K562 (cell line): Measurements from ENCODE around the gene ERLEC1. TPM values are rescaled to one million over a fixed set of nuclear protein-coding genes. Genes with fewer than 3 reads are reported as not detected.

ENCODE experiments used
- ATAC-seq: fragments of 200-7000 bp; cut with Tn5 transposase; 3 replicates; pipeline ENCODE4 v1.9.1; 2020; ENCODE audit warnings: moderate library complexity
- BruUV-seq: library from RNA; stranded (reverse); fragments of 400-500 nt; replicated peaks from 2 replicates; lab custom pipeline; 2021; lab: Mats Ljungman, UMichigan
- CTCF ChIA-PET: fragments of 300-600 bp; formaldehyde crosslinking; extraction: SDS; loops from one replicate; lab custom pipeline; 2021; ENCODE audit warnings: low intra/inter-chr PET ratio; lab: Yijun Ruan, JAX
- POLR2A ChIA-PET: fragments of 300-600, 350-650 bp; sonication (Branson Sonifier 250); formaldehyde crosslinking; extraction: SDS; loops from one replicate; lab custom pipeline; 2021; ENCODE audit warnings: antibody characterized with exemption, inconsistent platforms; lab: Yijun Ruan, JAX
- DNase-seq, 4 experiments: peaks; one replicate each; pipeline versions ENCODE4 v3.0.0 to v3.0.0-alpha.2; 2011 to 2018; ENCODE audit warnings: low spot score in 3 of 4, mixed read lengths in 3 of 4; ENCODE audit errors: extremely low read depth in 1 of 4
- FAIRE-seq: peaks from 2 replicates; lab custom pipeline; 2011; peaks lifted over from hg19 to GRCh38; lab: Jason Lieb, UNC
- H2AFZ ChIP-seq: 2 replicates; pipeline ENCODE4 v1.6.0; 2011; ENCODE audit warnings: low read depth, low read length, control low read depth, inconsistent platforms
- H3K27ac ChIP-seq: fragments of 200-600 bp; 3 replicates; pipeline ENCODE4 v1.8.0; 2011; ENCODE audit warnings: low read depth, mild to moderate bottlenecking, control low read depth, inconsistent platforms, low read length, moderate library complexity, mixed read lengths; ENCODE audit errors: extremely low read depth
- H3K27me3 ChIP-seq, 2 experiments: fragments of 300-600 bp in 1 of 2; 2 replicates in 1 of 2; 3 replicates in 1 of 2; pipeline versions ENCODE4 v1.6.0 to v1.8.0; 2011; ENCODE audit warnings: inconsistent platforms in 2 of 2, low read length in 2 of 2, mild to moderate bottlenecking in 1 of 2, mixed read lengths in 1 of 2, moderate library complexity in 1 of 2; ENCODE audit not compliant: control insufficient read depth in 2 of 2, insufficient read depth in 2 of 2
- H3K36me3 ChIP-seq: fragments of 300-600 bp; 3 replicates; pipeline ENCODE4 v1.8.0; 2011; ENCODE audit warnings: mild to moderate bottlenecking, low read length, inconsistent platforms; ENCODE audit not compliant: control insufficient read depth, insufficient read depth
- H3K4me1 ChIP-seq, 2 experiments: fragments of 200-600 bp in 1 of 2; replicated peaks in 1 of 2; 2 replicates in 1 of 2; 3 replicates in 1 of 2; pipeline versions ENCODE4 v1.5.1 to v1.8.0; 2011; ENCODE audit warnings: inconsistent platforms in 2 of 2, low read length in 2 of 2, mild to moderate bottlenecking in 1 of 2, mixed read lengths in 1 of 2, moderate library complexity in 1 of 2; ENCODE audit not compliant: control insufficient read depth in 2 of 2, insufficient read depth in 2 of 2
- H3K4me2 ChIP-seq: 2 replicates; pipeline ENCODE4 v1.6.1; 2011; ENCODE audit warnings: low read length, control low read depth, inconsistent platforms, mixed read lengths; ENCODE audit not compliant: insufficient read depth
- H3K4me3 ChIP-seq: fragments of 200-600 bp; sonication (generic), shearing (Covaris generic); 2 replicates; pipeline ENCODE4 v1.5.1; 2016; ENCODE audit warnings: control low read depth, inconsistent platforms
- H3K79me2 ChIP-seq: fragments of 200-600 bp; 3 replicates; pipeline ENCODE4 v1.8.0; 2011; ENCODE audit warnings: low read length, inconsistent platforms; ENCODE audit not compliant: control insufficient read depth, insufficient read depth
- H3K9ac ChIP-seq, 2 experiments: 2 replicates each; pipeline versions ENCODE4 v1.6.0 to v1.6.1; 2011; ENCODE audit warnings: low read depth in 2 of 2, low read length in 2 of 2, control low read depth in 1 of 2, inconsistent platforms in 1 of 2, mild to moderate bottlenecking in 1 of 2, mixed read lengths in 1 of 2; ENCODE audit not compliant: insufficient read depth in 1 of 2
- H3K9me1 ChIP-seq: one replicate; pipeline ENCODE4 v1.6.0; 2011; ENCODE audit warnings: inconsistent platforms, mild to moderate bottlenecking, low read length, moderate library complexity; ENCODE audit not compliant: control insufficient read depth, insufficient read depth
- H3K9me3 ChIP-seq: replicated peaks from 2 replicates; pipeline ENCODE4 v1.5.1; 2011; ENCODE audit warnings: low read depth, low read length, inconsistent platforms; ENCODE audit not compliant: control insufficient read depth, insufficient read depth
- H4K20me1 ChIP-seq: replicated peaks from 2 replicates; pipeline ENCODE4 v1.6.1; 2011; ENCODE audit warnings: low read length, inconsistent platforms, mixed read lengths; ENCODE audit not compliant: control insufficient read depth, insufficient read depth
- DIDO1 ChIP-seq: fragments of 450-650 bp; IDR thresholded peaks from 2 replicates; pipeline ENCODE4 v1.6.1; 2016; ENCODE audit warnings: low read depth, missing biosample characterization, missing genetic modification characterization
- FOXM1 ChIP-seq, 2 experiments: fragments of 450-650 bp in 1 of 2; sonication (generic) in 1 of 2; formaldehyde crosslinking in 1 of 2; IDR thresholded peaks; 2 replicates each; pipeline versions ENCODE4 v1.6.1 to v1.9.0; 2017 to 2022; ENCODE audit warnings: low read depth in 2 of 2, mild to moderate bottlenecking in 2 of 2, missing genetic modification reagents in 1 of 2, moderate library complexity in 1 of 2
- PATZ1 ChIP-seq: fragments of 250-450 bp; sonication (Bioruptor Pico); IDR thresholded peaks from 2 replicates; pipeline ENCODE4 v1.5.0; 2020; ENCODE audit warnings: mild to moderate bottlenecking, borderline replicate concordance
- STAT6 ChIP-seq: sonication (generic); formaldehyde crosslinking; IDR thresholded peaks from 2 replicates; pipeline ENCODE4 v1.8.1; 2023; ENCODE audit warnings: mild to moderate bottlenecking, missing genetic modification reagents
- TOE1 ChIP-seq, 2 experiments: fragments of 450-650 bp in 1 of 2; sonication (generic) in 1 of 2; formaldehyde crosslinking in 1 of 2; IDR thresholded peaks; 2 replicates each; pipeline versions ENCODE4 v1.7.1 to v1.8.0; 2016 to 2022; ENCODE audit warnings: borderline replicate concordance in 2 of 2, mild to moderate bottlenecking in 2 of 2, antibody characterized with exemption in 1 of 2, inconsistent platforms in 1 of 2, low read depth in 1 of 2, missing genetic modification reagents in 1 of 2, moderate library complexity in 1 of 2
- WGBS: fragments of 100-300 bp; shearing (Covaris generic); methylation state at CpG from one replicate; pipeline ENCODE4 v1.1.6; 2016; ENCODE audit warnings: low coverage, mixed read lengths; ENCODE audit not compliant: insufficient coverage; ENCODE audit errors: missing lambda C conversion rate; 5-methylcytosine and 5-hydroxymethylcytosine counted together
- in situ Hi-C: fragments of 300-500 bp; cut with MboI; formaldehyde crosslinking; loops from 4 replicates; pipeline ENCODE4 v1.15.0; 2018; ENCODE audit warnings: inconsistent platforms, mixed read lengths
- intact Hi-C: fragments of 100-400 bp; cut with micrococcal nuclease; formaldehyde crosslinking; loops from 2 replicates; pipeline ENCODE4 v1.14.2; 2022
- polyA plus RNA-seq, 8 experiments: library from polyadenylated mRNA; depleted of rRNA in 4 of 8; stranded (reverse) in 5 of 8; unstranded in 3 of 8; fragments of >200 nt; fragmentation: Nextera tagmentation in 2 of 8; fragmentation: Illumina TruSeq in 1 of 8; extraction: Ambion mirVana in 2 of 8; extraction: Trizol in 1 of 8; gene quantifications; 2 replicates each; pipeline versions ENCODE4 v1.2.1 to v1.2.3, GENCODE V29; 2011 to 2014; ENCODE audit warnings: inconsistent platforms in 1 of 8, missing spikeins in 1 of 8
- total RNA-seq, 7 experiments: library from RNA; depleted of rRNA in 6 of 7; stranded (reverse); fragments of >200 nt in 6 of 7; fragmentation: Illumina TruSeq in 2 of 7; extraction: Trizol in 2 of 7; gene quantifications; 2 replicates each; pipeline versions ENCODE4 v1.2.1 to v1.2.3, GENCODE V29; 2011 to 2021; ENCODE audit warnings: low replicate concordance in 1 of 7
- TF ChIP-seq, protein P1 (sequence below): sonication (generic); formaldehyde crosslinking; IDR thresholded peaks from 2 replicates; pipeline ENCODE4 v1.8.0; 2022; ENCODE audit warnings: mild to moderate bottlenecking, missing genetic modification reagents
- TF ChIP-seq, protein P2 (sequence below): fragments of 200-800 bp; sonication (Bioruptor generic); IDR thresholded peaks from 2 replicates; pipeline ENCODE4 v1.6.1; 2017; ENCODE audit warnings: missing genetic modification characterization, missing compliant biosample characterization

Gene ERLEC1
- total and polyA plus RNA-seq, 9 of the 15 experiments (the other 6 are each of a cell fraction or from before 2014, with no cell fraction given): 12.0 to 41.6 (median 30.6) TPM

GRCh38 chr2:53826587-53827397 is 39.9 kb downstream of the ERLEC1 start:
- TF ChIP-seq, protein P1, sequence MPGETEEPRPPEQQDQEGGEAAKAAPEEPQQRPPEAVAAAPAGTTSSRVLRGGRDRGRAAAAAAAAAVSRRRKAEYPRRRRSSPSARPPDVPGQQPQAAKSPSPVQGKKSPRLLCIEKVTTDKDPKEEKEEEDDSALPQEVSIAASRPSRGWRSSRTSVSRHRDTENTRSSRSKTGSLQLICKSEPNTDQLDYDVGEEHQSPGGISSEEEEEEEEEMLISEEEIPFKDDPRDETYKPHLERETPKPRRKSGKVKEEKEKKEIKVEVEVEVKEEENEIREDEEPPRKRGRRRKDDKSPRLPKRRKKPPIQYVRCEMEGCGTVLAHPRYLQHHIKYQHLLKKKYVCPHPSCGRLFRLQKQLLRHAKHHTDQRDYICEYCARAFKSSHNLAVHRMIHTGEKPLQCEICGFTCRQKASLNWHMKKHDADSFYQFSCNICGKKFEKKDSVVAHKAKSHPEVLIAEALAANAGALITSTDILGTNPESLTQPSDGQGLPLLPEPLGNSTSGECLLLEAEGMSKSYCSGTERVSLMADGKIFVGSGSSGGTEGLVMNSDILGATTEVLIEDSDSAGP: no peak
- TF ChIP-seq DIDO1 (tag): no peak
- TF ChIP-seq TOE1 (IDR thresholded peaks at IDR 0.05; ENCODE audit: borderline replicate concordance): no peak
- no peak for TF ChIP-seq TOE1 (CRISPR knock-in tag; IDR thresholded peaks at IDR 0.05; ENCODE audit: borderline replicate concordance, low read depth)
- no peak for TF ChIP-seq PATZ1 (CRISPR knock-in tag)
- TF ChIP-seq FOXM1 (IDR thresholded peaks at IDR 0.05; ENCODE audit: low read depth): no peak
- TF ChIP-seq FOXM1 (CRISPR knock-in tag; IDR thresholded peaks at IDR 0.05; ENCODE audit: low read depth): no peak
- no peak for TF ChIP-seq STAT6 (CRISPR knock-in tag)
- TF ChIP-seq, protein P2, sequence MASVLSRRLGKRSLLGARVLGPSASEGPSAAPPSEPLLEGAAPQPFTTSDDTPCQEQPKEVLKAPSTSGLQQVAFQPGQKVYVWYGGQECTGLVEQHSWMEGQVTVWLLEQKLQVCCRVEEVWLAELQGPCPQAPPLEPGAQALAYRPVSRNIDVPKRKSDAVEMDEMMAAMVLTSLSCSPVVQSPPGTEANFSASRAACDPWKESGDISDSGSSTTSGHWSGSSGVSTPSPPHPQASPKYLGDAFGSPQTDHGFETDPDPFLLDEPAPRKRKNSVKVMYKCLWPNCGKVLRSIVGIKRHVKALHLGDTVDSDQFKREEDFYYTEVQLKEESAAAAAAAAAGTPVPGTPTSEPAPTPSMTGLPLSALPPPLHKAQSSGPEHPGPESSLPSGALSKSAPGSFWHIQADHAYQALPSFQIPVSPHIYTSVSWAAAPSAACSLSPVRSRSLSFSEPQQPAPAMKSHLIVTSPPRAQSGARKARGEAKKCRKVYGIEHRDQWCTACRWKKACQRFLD: no peak
- Histone ChIP-seq H3K9me3 (no peaks in the 10 kb centered on the region), H3K9ac (no peak overlapping the region), H3K4me1 (no peaks in the 10 kb centered on the region), H3K9me1 (no peaks in the 10 kb centered on the region), H3K79me2 (no peaks in the 10 kb centered on the region), H3K36me3 (no peaks in the 10 kb centered on the region), H3K27ac (no peak overlapping the region), H4K20me1 (no peaks in the 10 kb centered on the region), H3K4me2 (no peak overlapping the region), H3K27me3 (no peaks in the 10 kb centered on the region), H3K4me3 (no peak overlapping the region), H2AFZ (no peak overlapping the region)
- ATAC-seq: no peak
- 57% methylated on average over 3 of the region's 3 CpGs for WGBS
- DNase-seq: no peak
- intact Hi-C loops: loop anchor here (10.0 kb wide), 2 partner anchors 232 to 402 kb away; no protein-coding TSS in a partner anchor
- ChIA-PET POLR2A (no interaction called here), CTCF (no interaction called here)
- in situ Hi-C loops: no loop called here
- no peak for FAIRE-seq
- BruUV-seq: no TSS peak
